DND-41 (cell line): ENCODE results near the gene ZMIZ1.

Experiments
- EZH2 ChIP-seq: IDR thresholded peaks from 3 replicates; pipeline ENCODE4 v1.6.1; 2012; ENCODE audit warnings: borderline replicate concordance, low read depth, mild to moderate bottlenecking, moderate library complexity, low read length, inconsistent platforms; ENCODE audit not compliant: severe bottlenecking
- TF ChIP-seq, protein P1 (sequence below): IDR thresholded peaks from 2 replicates; pipeline ENCODE4 v1.5.1; 2012; ENCODE audit warnings: borderline replicate concordance, low read length, moderate library complexity, mild to moderate bottlenecking; ENCODE audit not compliant: poor library complexity, severe bottlenecking; ENCODE audit errors: extremely low read depth

DNA sequence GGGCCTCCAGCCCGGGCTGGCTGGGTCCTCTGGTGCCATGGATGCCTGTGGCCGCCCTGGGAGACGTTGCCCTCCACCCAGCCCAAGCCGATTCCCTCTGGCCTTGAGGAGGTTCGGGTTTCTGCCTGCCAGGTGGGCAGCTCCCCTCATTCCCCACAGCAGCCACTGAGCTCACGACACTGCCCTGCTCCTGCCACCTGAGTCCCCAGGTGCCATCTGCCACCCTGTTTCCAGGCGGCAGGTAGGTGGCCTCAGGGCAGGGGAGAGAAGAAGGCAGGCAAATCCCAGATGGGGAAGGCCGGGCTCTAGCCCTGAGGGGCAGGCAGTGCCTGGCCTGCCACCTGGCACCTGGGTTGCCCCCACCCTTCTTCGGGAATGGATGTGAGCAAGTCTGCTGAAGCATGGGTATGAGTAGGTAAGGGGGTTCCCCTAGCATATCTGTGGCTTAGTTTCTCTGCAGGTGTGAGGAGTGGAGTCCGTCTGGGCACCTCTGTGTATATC, 186.3 kb downstream of the ZMIZ1 start:
- TF ChIP-seq, protein P1, sequence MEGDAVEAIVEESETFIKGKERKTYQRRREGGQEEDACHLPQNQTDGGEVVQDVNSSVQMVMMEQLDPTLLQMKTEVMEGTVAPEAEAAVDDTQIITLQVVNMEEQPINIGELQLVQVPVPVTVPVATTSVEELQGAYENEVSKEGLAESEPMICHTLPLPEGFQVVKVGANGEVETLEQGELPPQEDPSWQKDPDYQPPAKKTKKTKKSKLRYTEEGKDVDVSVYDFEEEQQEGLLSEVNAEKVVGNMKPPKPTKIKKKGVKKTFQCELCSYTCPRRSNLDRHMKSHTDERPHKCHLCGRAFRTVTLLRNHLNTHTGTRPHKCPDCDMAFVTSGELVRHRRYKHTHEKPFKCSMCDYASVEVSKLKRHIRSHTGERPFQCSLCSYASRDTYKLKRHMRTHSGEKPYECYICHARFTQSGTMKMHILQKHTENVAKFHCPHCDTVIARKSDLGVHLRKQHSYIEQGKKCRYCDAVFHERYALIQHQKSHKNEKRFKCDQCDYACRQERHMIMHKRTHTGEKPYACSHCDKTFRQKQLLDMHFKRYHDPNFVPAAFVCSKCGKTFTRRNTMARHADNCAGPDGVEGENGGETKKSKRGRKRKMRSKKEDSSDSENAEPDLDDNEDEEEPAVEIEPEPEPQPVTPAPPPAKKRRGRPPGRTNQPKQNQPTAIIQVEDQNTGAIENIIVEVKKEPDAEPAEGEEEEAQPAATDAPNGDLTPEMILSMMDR, result no peak
- no peak for TF ChIP-seq EZH2
